Gastrocnemius medialis (tissue), 4 donors: ENCODE results near the gene ZNF33A. TPM values are rescaled to one million over a fixed set of nuclear protein-coding genes. Genes with fewer than 3 reads are reported as not detected.

ENCODE experiments used
- ATAC-seq, 2 donors: fragments of 150-250 bp; one replicate each; pipeline ENCODE4 v1.9.1; 2016
- DNase-seq, 2 donors: peaks; one replicate each; pipeline ENCODE4 v3.0.0-alpha.2; 2019
- H3K27ac ChIP-seq, 4 donors: fragments of 200-600 bp; sonication (generic); 1 replicate in 1 of 4; 2 replicates in 3 of 4; pipeline ENCODE4 v1.5.1; 2016 to 2018; ENCODE audit warnings: mild to moderate bottlenecking in 2 of 4, moderate library complexity in 1 of 4
- H3K27me3 ChIP-seq, 3 donors: fragments of 200-600 bp; sonication (generic) in 2 of 3; 1 replicate in 1 of 3; 2 replicates in 2 of 3; pipeline versions ENCODE4 v1.5.1 to v1.6.0; 2016 to 2019; ENCODE audit warnings: mild to moderate bottlenecking in 1 of 3, moderate library complexity in 1 of 3
- H3K36me3 ChIP-seq, 2 donors: fragments of 200-600 bp; sonication (generic) in 1 of 2; one replicate each; pipeline ENCODE4 v1.5.1; 2017 to 2018
- H3K4me1 ChIP-seq, 2 donors: fragments of 200-600 bp; sonication (generic) in 1 of 2; one replicate each; pipeline ENCODE4 v1.5.1; 2016 to 2017; ENCODE audit warnings: mild to moderate bottlenecking in 2 of 2
- H3K4me3 ChIP-seq, 4 donors: fragments of 200-600 bp; sonication (generic) in 3 of 4; 1 replicate in 1 of 4; 2 replicates in 3 of 4; pipeline ENCODE4 v1.5.1; 2016 to 2019; ENCODE audit warnings: mild to moderate bottlenecking in 2 of 4
- H3K9me3 ChIP-seq, 3 donors: fragments of 200-600 bp; sonication (generic) in 2 of 3; 1 replicate in 1 of 3; 2 replicates in 2 of 3; pipeline ENCODE4 v1.5.1; 2016 to 2019
- POLR2A ChIP-seq, 2 donors: fragments of 450-650 bp; IDR thresholded peaks; one replicate each; pipeline ENCODE4 v1.6.1; 2017; ENCODE audit warnings: antibody characterized with exemption in 2 of 2, mild to moderate bottlenecking in 2 of 2, moderate library complexity in 2 of 2
- in situ Hi-C, 4 donors: fragments of 200-750 bp; cut with MboI; loops; one replicate each; pipeline versions ENCODE4 v1.15.0 to v1.8.0; 2017; ENCODE audit warnings: low sequenced_read_pairs in 4 of 4
- intact Hi-C: fragments of 100-400 bp; cut with DNase I; formaldehyde crosslinking; loops from one replicate; pipeline ENCODE4 v1.15.1; 2023; ENCODE audit warnings: low total_unique reads
- total RNA-seq, 4 donors: library from RNA; depleted of rRNA; stranded (reverse); fragments of >200 nt; gene quantifications; one replicate each; pipeline versions ENCODE4 v1.1.0 to v1.2.3, GENCODE V29; 2016
- TF ChIP-seq, protein P1 (sequence below), 5 experiments: fragments of 450-650 bp in 3 of 5; fragments of 200-600 bp in 2 of 5; sonication (generic) in 2 of 5; IDR thresholded peaks in 4 of 5; conservative IDR thresholded peaks in 1 of 5; 1 replicate in 4 of 5; 2 replicates in 1 of 5; pipeline ENCODE4 v1.5.1; 2016 to 2019; ENCODE audit warnings: antibody characterized with exemption in 5 of 5, mild to moderate bottlenecking in 3 of 5, moderate library complexity in 3 of 5

Gene ZNF33A
- total RNA-seq, 4 donors from 2014 or later = 14.3 to 31.1 (median 16.8) TPM

DNA sequence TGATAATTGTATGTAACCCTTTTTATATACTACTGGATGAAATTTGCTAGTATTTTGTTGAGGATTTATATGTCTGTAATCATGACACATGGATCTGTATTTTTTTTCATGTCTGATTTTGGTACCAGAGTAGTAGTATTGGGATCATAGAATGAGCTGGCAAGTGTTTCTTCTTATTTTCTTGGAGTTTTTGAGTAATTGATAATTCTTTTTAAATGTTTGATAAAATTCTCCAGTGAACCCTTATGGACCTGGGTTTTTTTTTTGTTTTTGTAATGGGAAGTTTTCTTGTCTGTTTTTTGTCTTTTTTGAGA, 28.4 kb downstream of the ZNF33A start:
- H3K27ac ChIP-seq = no peak overlapping the region
- no peaks in the 10 kb centered on the region for H3K9me3 ChIP-seq
- intact Hi-C loops = no loop called here
- no peaks in the 10 kb centered on the region for H3K27me3 ChIP-seq
- no peaks in the 10 kb centered on the region for H3K4me1 ChIP-seq
- DNase-seq (no peak), ATAC-seq (no peak)
- in situ Hi-C loops = no loop called here
- H3K4me3 ChIP-seq = no peak overlapping the region
- H3K36me3 ChIP-seq = peaks cover 0 to 34% of the 10 kb centered on the region in 2 donors
- TF ChIP-seq POLR2A (IDR thresholded peaks at IDR 0.05) = no peak
- TF ChIP-seq, protein P1, sequence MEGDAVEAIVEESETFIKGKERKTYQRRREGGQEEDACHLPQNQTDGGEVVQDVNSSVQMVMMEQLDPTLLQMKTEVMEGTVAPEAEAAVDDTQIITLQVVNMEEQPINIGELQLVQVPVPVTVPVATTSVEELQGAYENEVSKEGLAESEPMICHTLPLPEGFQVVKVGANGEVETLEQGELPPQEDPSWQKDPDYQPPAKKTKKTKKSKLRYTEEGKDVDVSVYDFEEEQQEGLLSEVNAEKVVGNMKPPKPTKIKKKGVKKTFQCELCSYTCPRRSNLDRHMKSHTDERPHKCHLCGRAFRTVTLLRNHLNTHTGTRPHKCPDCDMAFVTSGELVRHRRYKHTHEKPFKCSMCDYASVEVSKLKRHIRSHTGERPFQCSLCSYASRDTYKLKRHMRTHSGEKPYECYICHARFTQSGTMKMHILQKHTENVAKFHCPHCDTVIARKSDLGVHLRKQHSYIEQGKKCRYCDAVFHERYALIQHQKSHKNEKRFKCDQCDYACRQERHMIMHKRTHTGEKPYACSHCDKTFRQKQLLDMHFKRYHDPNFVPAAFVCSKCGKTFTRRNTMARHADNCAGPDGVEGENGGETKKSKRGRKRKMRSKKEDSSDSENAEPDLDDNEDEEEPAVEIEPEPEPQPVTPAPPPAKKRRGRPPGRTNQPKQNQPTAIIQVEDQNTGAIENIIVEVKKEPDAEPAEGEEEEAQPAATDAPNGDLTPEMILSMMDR (IDR thresholded peaks at IDR 0.05 in 4 of 5, conservative IDR thresholded peaks at IDR 0.05 in 1 of 5) = no peak

DNA sequence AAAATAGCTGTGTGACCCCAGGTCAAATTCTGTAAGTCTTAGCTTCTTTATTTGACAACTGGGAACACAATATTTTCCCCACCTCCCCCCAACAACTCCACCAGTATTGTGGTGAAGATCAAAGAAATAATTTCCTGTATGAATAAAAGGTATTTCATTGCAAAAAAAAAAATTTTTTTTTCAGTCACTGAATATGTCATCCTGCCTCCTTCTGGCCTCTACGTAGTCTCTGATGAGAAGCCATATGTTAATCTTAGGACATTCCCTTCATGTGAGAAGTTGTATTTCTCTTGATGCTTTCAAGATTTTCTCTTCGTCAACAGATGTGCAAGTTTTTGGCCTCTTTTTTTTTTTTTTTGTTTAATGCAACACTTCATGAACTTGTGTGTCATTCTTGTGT, 33.0 kb downstream of the ZNF33A start:
- in situ Hi-C loops (no loop called here), intact Hi-C loops (no loop called here)
- TF ChIP-seq, protein P1 (IDR thresholded peaks at IDR 0.05 in 4 of 5, conservative IDR thresholded peaks at IDR 0.05 in 1 of 5) = no peak
- TF ChIP-seq POLR2A (IDR thresholded peaks at IDR 0.05) = no peak
- Histone ChIP-seq H3K27ac (no peak overlapping the region), H3K36me3 (peaks cover 0 to 20% of the 10 kb centered on the region in 2 donors), H3K4me3 (no peak overlapping the region), H3K27me3 (no peaks in the 10 kb centered on the region), H3K4me1 (no peaks in the 10 kb centered on the region), H3K9me3 (no peaks in the 10 kb centered on the region)
- ATAC-seq (no peak), DNase-seq (no peak)

DNA sequence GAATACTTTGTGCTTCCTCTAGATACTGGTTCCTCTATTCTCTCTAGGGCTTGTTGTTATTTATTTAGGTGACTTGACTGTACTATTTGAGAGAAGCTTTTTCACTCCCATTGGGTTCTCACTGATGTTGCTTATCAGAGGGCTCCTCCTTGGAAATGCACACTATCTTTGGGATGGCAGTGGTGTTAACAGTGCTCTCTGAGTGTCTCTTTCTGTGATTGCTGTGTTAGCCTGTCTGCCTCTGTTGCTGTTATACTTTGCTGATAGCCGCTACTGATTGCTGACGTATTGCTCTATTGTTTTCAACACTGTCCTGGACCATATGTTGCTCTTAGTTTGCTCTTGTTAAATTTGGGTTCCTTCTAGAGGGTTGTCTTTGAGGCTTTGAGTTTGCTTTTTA, 34.7 kb downstream of the ZNF33A start:
- Histone ChIP-seq H3K36me3 (peaks cover 0 to 20% of the 10 kb centered on the region in 2 donors), H3K4me1 (no peaks in the 10 kb centered on the region), H3K4me3 (no peak overlapping the region), H3K27ac (no peak overlapping the region), H3K9me3 (no peaks in the 10 kb centered on the region), H3K27me3 (no peaks in the 10 kb centered on the region)
- intact Hi-C loops (no loop called here), in situ Hi-C loops (no loop called here)
- TF ChIP-seq, protein P1 (IDR thresholded peaks at IDR 0.05 in 4 of 5, conservative IDR thresholded peaks at IDR 0.05 in 1 of 5) = no peak
- TF ChIP-seq POLR2A (IDR thresholded peaks at IDR 0.05) = no peak
- ATAC-seq (no peak), DNase-seq (no peak)

DNA sequence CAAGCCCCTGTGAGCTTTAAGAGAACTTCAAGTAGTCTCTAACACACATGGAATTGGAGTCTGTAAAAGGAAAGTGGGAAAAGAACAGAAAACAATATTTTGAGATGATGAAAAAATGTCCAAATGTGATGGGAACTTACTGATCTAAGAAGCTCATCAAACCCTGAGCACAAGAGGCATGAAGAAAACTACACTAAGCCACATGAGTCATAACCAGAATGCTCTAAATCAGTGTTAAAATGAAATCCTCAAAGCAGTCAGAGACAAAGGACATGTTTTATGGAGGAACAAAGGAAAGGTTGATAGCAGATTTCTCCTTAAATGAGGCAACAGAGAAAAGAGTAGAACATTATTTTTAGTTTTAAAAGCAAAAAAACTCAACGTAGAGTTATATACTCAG, 37.2 kb downstream of the ZNF33A start:
- intact Hi-C loops = no loop called here
- H3K27me3 ChIP-seq = no peaks in the 10 kb centered on the region
- no peak for DNase-seq
- no peak overlapping the region for H3K27ac ChIP-seq
- no peaks in the 10 kb centered on the region for H3K9me3 ChIP-seq
- ATAC-seq = no peak
- in situ Hi-C loops = no loop called here
- no peak for TF ChIP-seq POLR2A (IDR thresholded peaks at IDR 0.05)
- TF ChIP-seq, protein P1 (IDR thresholded peaks at IDR 0.05 in 4 of 5, conservative IDR thresholded peaks at IDR 0.05 in 1 of 5) = no peak
- peaks cover 0 to 16% of the 10 kb centered on the region in 2 donors for H3K36me3 ChIP-seq
- H3K4me3 ChIP-seq = no peak overlapping the region
- no peaks in the 10 kb centered on the region for H3K4me1 ChIP-seq

DNA sequence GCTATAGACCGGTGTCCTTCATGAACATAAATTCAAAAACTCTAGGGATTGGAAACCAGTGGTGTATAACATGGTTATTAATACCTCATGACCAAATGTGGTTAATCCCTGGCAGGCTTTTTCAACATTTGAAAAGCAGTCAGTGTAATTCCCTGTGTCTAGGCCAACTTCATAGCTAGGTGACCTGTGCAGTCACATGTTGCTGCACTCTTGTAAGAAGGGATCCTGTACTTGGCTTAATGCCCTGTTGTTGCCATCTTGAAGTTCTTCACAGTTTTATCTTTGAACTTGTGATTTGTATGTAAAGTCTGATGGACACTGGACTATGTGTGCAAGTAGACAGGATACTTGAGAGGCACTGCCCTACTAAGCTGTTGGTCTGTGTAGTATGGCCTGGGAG, 39.7 kb downstream of the ZNF33A start:
- H3K4me1 ChIP-seq = no peaks in the 10 kb centered on the region
- H3K27me3 ChIP-seq = no peaks in the 10 kb centered on the region
- no peak for DNase-seq
- intact Hi-C loops (no loop called here), in situ Hi-C loops (no loop called here)
- peaks cover 0 to 8% (median 7%) of the 10 kb centered on the region in 3 donors for H3K9me3 ChIP-seq
- no peak overlapping the region for H3K4me3 ChIP-seq
- no peak for ATAC-seq
- peaks cover 3 to 28% of the 10 kb centered on the region in 2 donors for H3K36me3 ChIP-seq
- no peak for TF ChIP-seq POLR2A (IDR thresholded peaks at IDR 0.05)
- TF ChIP-seq, protein P1 (IDR thresholded peaks at IDR 0.05 in 4 of 5, conservative IDR thresholded peaks at IDR 0.05 in 1 of 5) = no peak
- no peak overlapping the region for H3K27ac ChIP-seq
